ENCODE results near the gene ZNF414.

DNA sequence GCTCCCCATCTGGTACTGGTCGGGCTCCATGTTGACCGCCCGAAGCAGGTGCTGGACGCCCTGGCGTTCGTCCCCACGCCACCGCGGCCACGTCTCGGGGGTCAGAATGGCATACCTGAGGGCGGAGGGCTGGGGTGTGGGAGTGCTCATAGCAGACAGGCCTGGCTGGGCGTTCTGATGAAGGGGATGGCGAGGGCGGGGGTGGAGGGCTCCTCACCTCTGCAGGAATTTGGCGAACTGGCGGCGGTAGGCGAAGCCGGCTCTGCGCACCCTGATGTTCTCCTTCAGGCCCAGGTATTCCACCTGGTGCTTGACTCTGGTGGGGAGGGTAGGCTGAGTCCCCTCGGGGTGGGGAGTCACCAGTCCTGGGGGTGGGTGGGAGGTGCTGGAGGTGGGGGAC, 22.3 kb upstream of the ZNF414 start:
- TF ChIP-seq, protein P1, sequence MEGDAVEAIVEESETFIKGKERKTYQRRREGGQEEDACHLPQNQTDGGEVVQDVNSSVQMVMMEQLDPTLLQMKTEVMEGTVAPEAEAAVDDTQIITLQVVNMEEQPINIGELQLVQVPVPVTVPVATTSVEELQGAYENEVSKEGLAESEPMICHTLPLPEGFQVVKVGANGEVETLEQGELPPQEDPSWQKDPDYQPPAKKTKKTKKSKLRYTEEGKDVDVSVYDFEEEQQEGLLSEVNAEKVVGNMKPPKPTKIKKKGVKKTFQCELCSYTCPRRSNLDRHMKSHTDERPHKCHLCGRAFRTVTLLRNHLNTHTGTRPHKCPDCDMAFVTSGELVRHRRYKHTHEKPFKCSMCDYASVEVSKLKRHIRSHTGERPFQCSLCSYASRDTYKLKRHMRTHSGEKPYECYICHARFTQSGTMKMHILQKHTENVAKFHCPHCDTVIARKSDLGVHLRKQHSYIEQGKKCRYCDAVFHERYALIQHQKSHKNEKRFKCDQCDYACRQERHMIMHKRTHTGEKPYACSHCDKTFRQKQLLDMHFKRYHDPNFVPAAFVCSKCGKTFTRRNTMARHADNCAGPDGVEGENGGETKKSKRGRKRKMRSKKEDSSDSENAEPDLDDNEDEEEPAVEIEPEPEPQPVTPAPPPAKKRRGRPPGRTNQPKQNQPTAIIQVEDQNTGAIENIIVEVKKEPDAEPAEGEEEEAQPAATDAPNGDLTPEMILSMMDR (IDR thresholded peaks at IDR 0.05), result no peak
- TF ChIP-seq POLR2A (IDR thresholded peaks at IDR 0.05), result no peak

Data from body of pancreas (tissue), 4 donors.